Neuronal stem cell (in vitro differentiated cells): ENCODE measurements around the gene CHD3.

Source experiments
- DNase-seq: peaks from one replicate; pipeline ENCODE4 v3.0.0-alpha.2; 2013; ENCODE audit warnings: low spot score
- H2AFZ ChIP-seq: one replicate; pipeline ENCODE4 v1.6.1; 2013; ENCODE audit warnings: mild to moderate bottlenecking, low read length, inconsistent platforms
- H2AK5ac ChIP-seq: 2 replicates; pipeline ENCODE4 v1.6.1; 2013; ENCODE audit warnings: low read depth, mild to moderate bottlenecking, inconsistent platforms, low read length, moderate library complexity, mixed read lengths
- H2BK120ac ChIP-seq: 2 replicates; pipeline ENCODE4 v1.6.1; 2013; ENCODE audit warnings: low read depth, mild to moderate bottlenecking, inconsistent platforms, low read length, moderate library complexity, mixed read lengths
- H2BK12ac ChIP-seq: one replicate; pipeline ENCODE4 v1.6.1; 2013; ENCODE audit warnings: low read length, inconsistent platforms
- H2BK15ac ChIP-seq: 2 replicates; pipeline ENCODE4 v1.6.1; 2013; ENCODE audit warnings: mild to moderate bottlenecking, low read length, inconsistent platforms, mixed read lengths
- H2BK5ac ChIP-seq: one replicate; pipeline ENCODE4 v1.6.1; 2013; ENCODE audit warnings: inconsistent platforms, mild to moderate bottlenecking, low read length, moderate library complexity
- H3K14ac ChIP-seq: one replicate; pipeline ENCODE4 v1.6.1; 2013; ENCODE audit warnings: low read length, inconsistent platforms
- H3K18ac ChIP-seq: 2 replicates; pipeline ENCODE4 v1.6.1; 2013; ENCODE audit warnings: low read length, inconsistent platforms
- H3K23ac ChIP-seq: 2 replicates; pipeline ENCODE4 v1.6.1; 2013; ENCODE audit warnings: low read depth, mild to moderate bottlenecking, mixed read lengths, low read length, inconsistent platforms; ENCODE audit not compliant: poor library complexity
- H3K27ac ChIP-seq: replicated peaks from 3 replicates; pipeline ENCODE4 v1.5.1; 2013; ENCODE audit warnings: low read length, inconsistent platforms
- H3K27me3 ChIP-seq, 3 experiments: 2 replicates each; pipeline ENCODE4 v1.6.1; 2013; ENCODE audit warnings: low read length in 3 of 3, mild to moderate bottlenecking in 2 of 3, inconsistent platforms in 1 of 3, low read depth in 1 of 3, mixed read lengths in 1 of 3, moderate library complexity in 1 of 3; ENCODE audit not compliant: control insufficient read depth in 3 of 3, insufficient read depth in 3 of 3
- H3K36me3 ChIP-seq, 2 donors: replicated peaks in 1 of 2; 2 replicates each; pipeline ENCODE4 v1.6.1; 2013; ENCODE audit warnings: low read length in 2 of 2; ENCODE audit not compliant: control insufficient read depth in 2 of 2, insufficient read depth in 2 of 2
- H3K4ac ChIP-seq: 2 replicates; pipeline ENCODE4 v1.6.1; 2013; ENCODE audit warnings: inconsistent platforms, mild to moderate bottlenecking, low read length, moderate library complexity
- H3K4me1 ChIP-seq, 2 donors: 1 replicate in 1 of 2; 2 replicates in 1 of 2; pipeline ENCODE4 v1.6.1; 2013; ENCODE audit warnings: low read length in 2 of 2, low read depth in 1 of 2; ENCODE audit not compliant: control insufficient read depth in 2 of 2, insufficient read depth in 1 of 2
- H3K4me2 ChIP-seq: one replicate; pipeline ENCODE4 v1.6.1; 2013; ENCODE audit warnings: mild to moderate bottlenecking, low read length, inconsistent platforms; ENCODE audit not compliant: insufficient read depth, poor library complexity, severe bottlenecking
- H3K4me3 ChIP-seq, 2 donors: 2 replicates each; pipeline ENCODE4 v1.5.1; 2013; ENCODE audit warnings: low read length in 2 of 2, mild to moderate bottlenecking in 2 of 2, inconsistent platforms in 1 of 2, moderate library complexity in 1 of 2
- H3K79me1 ChIP-seq: one replicate; pipeline ENCODE4 v1.6.1; 2013; ENCODE audit warnings: low read depth, mild to moderate bottlenecking, inconsistent platforms, low read length, moderate library complexity
- H3K9ac ChIP-seq: one replicate; pipeline ENCODE4 v1.6.1; 2013; ENCODE audit warnings: mild to moderate bottlenecking, low read depth, low read length, inconsistent platforms; ENCODE audit not compliant: poor library complexity
- H3K9me3 ChIP-seq, 2 donors: replicated peaks in 1 of 2; 2 replicates each; pipeline versions ENCODE3 to v1.6.1; 2013; ENCODE audit warnings: low read length in 2 of 2, mild to moderate bottlenecking in 2 of 2, inconsistent platforms in 1 of 2, low read depth in 1 of 2, mixed read lengths in 1 of 2, moderate library complexity in 1 of 2; ENCODE audit not compliant: control insufficient read depth in 2 of 2, insufficient read depth in 1 of 2
- H4K8ac ChIP-seq: one replicate; pipeline ENCODE4 v1.6.1; 2013; ENCODE audit warnings: low read depth, mild to moderate bottlenecking, inconsistent platforms, low read length, moderate library complexity
- H4K91ac ChIP-seq: one replicate; pipeline ENCODE4 v1.6.1; 2013; ENCODE audit warnings: low read length, low read depth, mild to moderate bottlenecking, inconsistent platforms; ENCODE audit not compliant: poor library complexity
- WGBS, 2 donors: extraction: QIAGEN DNeasy Blood & Tissue Kit; methylation state at CpG; one replicate each; pipeline ENCODE4 v1.1.7; 2013; ENCODE audit warnings: missing lambda C conversion rate in 2 of 2, mixed read lengths in 1 of 2; ENCODE audit not compliant: insufficient read length in 2 of 2, insufficient replicate concordance in 1 of 2; ENCODE audit errors: extremely low coverage in 2 of 2; 5-methylcytosine and 5-hydroxymethylcytosine counted together

The CHD3 gene

GRCh38 chr17:7854851-7855659, 33.5 kb upstream of the CHD3 start, which contains the start of gene TMEM88:
Gene TMEM88, plus strand, starts transcription at chr17:7855066. Its CDS starts 9 bp downstream, at chr17:7855075.
- Histone ChIP-seq H3K23ac (peak within 1 kb of the TSS; percentile 99), H3K4ac (peak within 1 kb of the TSS; percentile 94), H3K4me1 (peaks cover 32 to 39% of the 10 kb centered on the region in 2 donors), H3K9me3 (no peaks in the 10 kb centered on the region), H3K18ac (peak within 1 kb of the TSS; percentile 100), H2BK15ac (peak within 1 kb of the TSS; percentile 100), H4K91ac (peak within 1 kb of the TSS; percentile 82), H2AK5ac (peak within 1 kb of the TSS; percentile 100), H3K9ac (peak within 1 kb of the TSS; percentile 98), H2AFZ (peak within 1 kb of the TSS; percentile 93), H3K27me3 (peaks cover 0 to 9% (median 0%) of the 10 kb centered on the region in 3 experiments), H3K36me3 (peaks cover 29 to 65% of the 10 kb centered on the region in 2 donors), H3K14ac (peak within 1 kb of the TSS; percentile 92), H3K79me1 (peaks cover 8% of the 10 kb centered on the region), H3K27ac (peak within 1 kb of the TSS; percentile 80), H3K4me3 (peak within 1 kb of the TSS; percentile 63 to 93), H3K4me2 (peak within 1 kb of the TSS; percentile 100), H4K8ac (peak within 1 kb of the TSS; percentile 92), H2BK5ac (peak within 1 kb of the TSS; percentile 92), H2BK120ac (peak within 1 kb of the TSS; percentile 95), H2BK12ac (peak within 1 kb of the TSS; percentile 100)
- DNase-seq: peak; percentile 83
- no CpG with 5 or more reads among the region's 57 CpGs for WGBS, 2 donors

GRCh38 chr17:7855660-7856010, 33.0 kb upstream of the CHD3 start:
- H2BK15ac ChIP-seq: peak overlapping the region; percentile 100
- peak overlapping the region; percentile 82 for H4K91ac ChIP-seq
- peaks cover 32 to 39% of the 10 kb centered on the region in 2 donors for H3K4me1 ChIP-seq
- no peak overlapping the region for H3K14ac ChIP-seq
- H3K36me3 ChIP-seq: peaks cover 26 to 65% of the 10 kb centered on the region in 2 donors
- peak overlapping the region; percentile 100 for H3K18ac ChIP-seq
- DNase-seq: no peak
- H2BK120ac ChIP-seq: peak overlapping the region; percentile 95
- peak overlapping the region; percentile 92 for H2BK5ac ChIP-seq
- H3K9ac ChIP-seq: peak overlapping the region; percentile 98
- H4K8ac ChIP-seq: no peak overlapping the region
- peak overlapping the region; percentile 63 to 93 for H3K4me3 ChIP-seq
- H2AK5ac ChIP-seq: peak overlapping the region; percentile 100
- H3K23ac ChIP-seq: peak overlapping the region; percentile 99
- H2BK12ac ChIP-seq: peak overlapping the region; percentile 100
- peak overlapping the region; percentile 93 for H2AFZ ChIP-seq
- peaks cover 8% of the 10 kb centered on the region for H3K79me1 ChIP-seq
- peak overlapping the region; percentile 100 for H3K4me2 ChIP-seq
- no peaks in the 10 kb centered on the region for H3K9me3 ChIP-seq
- peak overlapping the region; percentile 80 for H3K27ac ChIP-seq
- WGBS, 2 donors: no CpG with 5 or more reads among the region's 15 CpGs
- H3K27me3 ChIP-seq: peaks cover 0 to 9% (median 0%) of the 10 kb centered on the region in 3 experiments
- H3K4ac ChIP-seq: peak overlapping the region; percentile 94

GRCh38 chr17:7856011-7856810, 32.4 kb upstream of the CHD3 start:
- no CpG with 5 or more reads among the region's 29 CpGs for WGBS, 2 donors
- Histone ChIP-seq H3K18ac (peak overlapping the region; percentile 100), H2BK15ac (peak overlapping the region; percentile 43), H3K23ac (peak overlapping the region; percentile 35), H3K27me3 (peaks cover 0 to 9% (median 0%) of the 10 kb centered on the region in 3 experiments), H3K36me3 (peaks cover 21 to 65% of the 10 kb centered on the region in 2 donors), H3K9ac (peak overlapping the region; percentile 90), H3K79me1 (peaks cover 8% of the 10 kb centered on the region), H2BK5ac (peak overlapping the region; percentile 43), H3K4me2 (peak overlapping the region; percentile 100), H3K14ac (no peak overlapping the region), H3K9me3 (no peaks in the 10 kb centered on the region), H4K91ac (no peak overlapping the region), H2BK120ac (no peak overlapping the region), H3K4me1 (peaks cover 31 to 39% of the 10 kb centered on the region in 2 donors), H2AFZ (peak overlapping the region; percentile 93), H2AK5ac (peak overlapping the region; percentile 76), H2BK12ac (no peak overlapping the region), H3K27ac (peak overlapping the region; percentile 92), H3K4me3 (peak overlapping the region; percentile 63 to 93), H3K4ac (no peak overlapping the region), H4K8ac (no peak overlapping the region)
- DNase-seq: peak; percentile 56
